Hepatocyte (in vitro differentiated cells): Measurements from ENCODE around the gene ZNF350. TPM values are rescaled to one million over a fixed set of nuclear protein-coding genes. Genes with fewer than 3 reads are reported as not detected.

Source experiments
- DNase-seq: peaks from one replicate; pipeline ENCODE4 v3.0.0-alpha.2; 2016; ENCODE audit warnings: low spot score
- H2AFZ ChIP-seq: fragments of 200-600 bp; sonication (generic); 2 replicates; pipeline ENCODE4 v1.6.0; 2016; ENCODE audit warnings: antibody characterized with exemption, mild to moderate bottlenecking
- H3K27ac ChIP-seq: fragments of 200-600 bp; sonication (generic); 2 replicates; pipeline ENCODE4 v1.5.1; 2016; ENCODE audit warnings: mild to moderate bottlenecking
- H3K27me3 ChIP-seq: fragments of 200-600 bp; sonication (generic); 2 replicates; pipeline ENCODE4 v1.6.1; 2016
- H3K36me3 ChIP-seq: fragments of 200-600 bp; sonication (generic); replicated peaks from 2 replicates; pipeline ENCODE4 v1.5.1; 2016; ENCODE audit warnings: low read depth; ENCODE audit not compliant: insufficient read depth
- H3K4me1 ChIP-seq: fragments of 200-600 bp; sonication (generic); 2 replicates; pipeline ENCODE4 v1.5.1; 2016; ENCODE audit warnings: mild to moderate bottlenecking, moderate library complexity; ENCODE audit not compliant: insufficient read depth
- H3K4me2 ChIP-seq: fragments of 200-600 bp; sonication (generic); 2 replicates; pipeline ENCODE4 v1.6.0; 2016
- H3K4me3 ChIP-seq: fragments of 200-600 bp; sonication (generic); 2 replicates; pipeline ENCODE4 v1.5.1; 2016; ENCODE audit warnings: mild to moderate bottlenecking
- H3K79me2 ChIP-seq: fragments of 200-600 bp; sonication (generic); 2 replicates; pipeline ENCODE4 v1.6.0; 2017; ENCODE audit warnings: mild to moderate bottlenecking
- H3K9me2 ChIP-seq: fragments of 200-600 bp; sonication (generic); replicated peaks from 2 replicates; pipeline ENCODE4 v1.6.0; 2017; ENCODE audit warnings: mild to moderate bottlenecking; ENCODE audit not compliant: insufficient read depth
- H3K9me3 ChIP-seq: fragments of 200-600 bp; sonication (generic); 2 replicates; pipeline ENCODE4 v1.5.1; 2016; ENCODE audit warnings: low read depth, mild to moderate bottlenecking
- H4K20me1 ChIP-seq: fragments of 200-600 bp; sonication (generic); 2 replicates; pipeline ENCODE4 v1.6.0; 2016; ENCODE audit warnings: mild to moderate bottlenecking; ENCODE audit not compliant: insufficient read depth, poor library complexity, severe bottlenecking
- EZH2 ChIP-seq: fragments of 200-600 bp; sonication (generic); IDR thresholded peaks from 2 replicates; pipeline ENCODE4 v1.6.1; 2016; ENCODE audit warnings: antibody characterized with exemption, mild to moderate bottlenecking, borderline replicate concordance
- EZH2phosphoT487 ChIP-seq: fragments of 200-600 bp; sonication (generic); IDR thresholded peaks from one replicate; pipeline ENCODE4 v1.6.1; 2018; ENCODE audit warnings: antibody characterized with exemption, mild to moderate bottlenecking, low read depth, moderate library complexity; ENCODE audit not compliant: unreplicated experiment, severe bottlenecking
- WGBS: methylation state at CpG from one replicate; pipeline ENCODE4 v1.1.6; 2016; ENCODE audit warnings: low lambda C conversion rate; ENCODE audit errors: missing lambda C conversion rate; 5-methylcytosine and 5-hydroxymethylcytosine counted together
- polyA plus RNA-seq: library from polyadenylated mRNA; unstranded; fragments of >200 nt; fragmentation: Nextera tagmentation; extraction: Ambion mirVana; gene quantifications from 2 replicates; pipeline ENCODE4 v1.2.1, GENCODE V29; 2016
- total RNA-seq: library from RNA; depleted of rRNA; stranded (reverse); fragments of >200 nt; gene quantifications from 2 replicates; pipeline ENCODE4 v1.2.3, GENCODE V29; 2014
- TF ChIP-seq, protein P1 (sequence below): fragments of 200-600 bp; sonication (generic); IDR thresholded peaks from 2 replicates; pipeline ENCODE4 v1.5.1; 2016; ENCODE audit warnings: antibody characterized with exemption, mild to moderate bottlenecking; ENCODE audit not compliant: poor library complexity

Gene ZNF350
- total and polyA plus RNA-seq, 2 experiments from 2014 or later: 4.3 to 5.0 TPM

DNA sequence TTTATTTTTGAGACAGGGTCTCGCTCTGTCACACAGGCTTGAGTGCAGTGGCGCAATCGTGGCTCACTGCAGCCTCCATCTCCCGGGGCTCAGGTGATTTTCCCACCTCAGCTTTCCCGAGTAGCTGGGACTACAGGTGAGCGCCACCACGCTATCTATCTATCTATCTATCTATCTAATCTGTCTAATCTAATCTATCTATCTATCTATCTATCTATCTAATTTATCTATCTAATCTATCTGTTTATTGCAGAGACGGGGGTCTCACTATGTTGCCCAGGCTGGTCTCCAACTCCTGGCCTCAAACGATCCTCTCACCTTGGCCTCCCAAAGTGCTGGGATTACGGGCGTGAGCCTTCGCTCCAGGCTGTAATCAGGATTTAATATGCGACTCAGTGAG lies 58.8 kb downstream of the ZNF350 start:
- H2AFZ ChIP-seq: peak overlapping the region; percentile 84
- no peak for DNase-seq
- peak overlapping the region; percentile 93 for H3K27ac ChIP-seq
- H3K4me2 ChIP-seq: peak overlapping the region; percentile 76
- no peaks in the 10 kb centered on the region for H3K27me3 ChIP-seq
- peaks cover 22% of the 10 kb centered on the region for H3K79me2 ChIP-seq
- no peaks in the 10 kb centered on the region for H4K20me1 ChIP-seq
- H3K9me3 ChIP-seq: peaks cover 17% of the 10 kb centered on the region
- peaks cover 5% of the 10 kb centered on the region for H3K4me1 ChIP-seq
- H3K4me3 ChIP-seq: peak overlapping the region; percentile 71
- H3K36me3 ChIP-seq: peaks cover 8% of the 10 kb centered on the region
- no peaks in the 10 kb centered on the region for H3K9me2 ChIP-seq
- TF ChIP-seq, protein P1, sequence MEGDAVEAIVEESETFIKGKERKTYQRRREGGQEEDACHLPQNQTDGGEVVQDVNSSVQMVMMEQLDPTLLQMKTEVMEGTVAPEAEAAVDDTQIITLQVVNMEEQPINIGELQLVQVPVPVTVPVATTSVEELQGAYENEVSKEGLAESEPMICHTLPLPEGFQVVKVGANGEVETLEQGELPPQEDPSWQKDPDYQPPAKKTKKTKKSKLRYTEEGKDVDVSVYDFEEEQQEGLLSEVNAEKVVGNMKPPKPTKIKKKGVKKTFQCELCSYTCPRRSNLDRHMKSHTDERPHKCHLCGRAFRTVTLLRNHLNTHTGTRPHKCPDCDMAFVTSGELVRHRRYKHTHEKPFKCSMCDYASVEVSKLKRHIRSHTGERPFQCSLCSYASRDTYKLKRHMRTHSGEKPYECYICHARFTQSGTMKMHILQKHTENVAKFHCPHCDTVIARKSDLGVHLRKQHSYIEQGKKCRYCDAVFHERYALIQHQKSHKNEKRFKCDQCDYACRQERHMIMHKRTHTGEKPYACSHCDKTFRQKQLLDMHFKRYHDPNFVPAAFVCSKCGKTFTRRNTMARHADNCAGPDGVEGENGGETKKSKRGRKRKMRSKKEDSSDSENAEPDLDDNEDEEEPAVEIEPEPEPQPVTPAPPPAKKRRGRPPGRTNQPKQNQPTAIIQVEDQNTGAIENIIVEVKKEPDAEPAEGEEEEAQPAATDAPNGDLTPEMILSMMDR: no peak
- TF ChIP-seq EZH2: no peak
- TF ChIP-seq EZH2phosphoT487: no peak
- WGBS: 40% methylated on average over 13 of the region's 13 CpGs

DNA sequence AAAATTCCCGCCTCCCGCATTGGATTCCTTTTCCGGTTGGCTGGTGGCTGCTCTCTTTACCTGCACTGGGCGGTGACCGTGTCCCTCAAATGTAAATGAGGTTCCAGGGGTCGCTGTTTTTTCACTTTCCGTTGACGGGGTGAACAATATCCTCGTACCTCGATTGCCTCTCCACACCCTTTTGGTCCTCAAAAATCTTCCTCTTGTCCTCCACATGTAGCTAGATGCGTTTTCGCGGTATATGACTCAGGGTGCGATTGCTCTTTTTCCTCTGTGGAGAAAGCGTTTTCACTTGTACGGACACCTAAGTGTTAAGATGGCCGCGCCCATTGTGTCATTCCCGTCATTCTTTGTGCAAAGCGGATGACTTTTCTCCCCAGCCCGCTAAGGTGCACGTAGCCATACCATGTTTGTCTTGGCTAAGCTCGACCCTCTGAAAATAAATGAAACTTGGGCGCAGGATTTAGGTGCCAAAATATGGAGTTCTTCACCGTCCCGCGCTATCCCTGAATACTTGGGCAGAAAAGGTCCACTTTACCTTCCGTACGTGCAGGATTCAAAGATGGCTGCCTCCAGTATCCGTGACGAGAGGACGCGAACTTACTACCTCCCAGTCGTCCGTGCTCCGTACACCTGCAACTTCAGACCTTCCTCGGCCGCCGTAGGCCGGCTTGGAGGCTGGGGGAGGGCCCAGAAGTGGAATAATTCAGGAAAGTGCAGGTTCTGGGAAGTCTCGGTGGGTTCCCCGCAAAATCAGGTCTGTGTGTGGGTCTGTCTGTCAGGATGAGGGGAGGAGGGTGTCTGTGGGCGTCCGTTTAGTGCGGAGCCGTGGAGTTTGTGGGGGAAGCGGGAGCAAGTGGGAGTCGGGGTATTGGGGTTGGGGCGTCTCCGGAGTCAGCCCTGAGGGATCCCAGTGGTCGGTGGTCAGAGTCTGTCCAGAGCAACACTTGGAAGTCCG lies 59.6 kb downstream of the ZNF350 start, which contains the start of gene ZNF613:
Gene ZNF613 (plus strand): TSS at position 689 of the 958 bp plus-strand sequence. CDS start 8,749 bp downstream, outside the sequence.
- peaks cover 22% of the 10 kb centered on the region for H3K79me2 ChIP-seq
- peak within 1 kb of the TSS; percentile 76 for H3K4me2 ChIP-seq
- WGBS: 1% methylated on average over 49 of the region's 52 CpGs
- H3K9me3 ChIP-seq: peaks cover 25% of the 10 kb centered on the region
- H3K9me2 ChIP-seq: no peaks in the 10 kb centered on the region
- H3K27me3 ChIP-seq: no peaks in the 10 kb centered on the region
- peak; percentile 92 for DNase-seq
- H3K27ac ChIP-seq: peak within 1 kb of the TSS; percentile 93
- H4K20me1 ChIP-seq: no peaks in the 10 kb centered on the region
- H3K36me3 ChIP-seq: peaks cover 8% of the 10 kb centered on the region
- peaks cover 5% of the 10 kb centered on the region for H3K4me1 ChIP-seq
- peak within 1 kb of the TSS; percentile 71 for H3K4me3 ChIP-seq
- TF ChIP-seq, protein P1: peak; percentile 50
- no peak for TF ChIP-seq EZH2phosphoT487
- peak within 1 kb of the TSS; percentile 84 for H2AFZ ChIP-seq

GRCh38 chr19:51926426-51926783 lies 60.2 kb downstream of the ZNF350 start:
- DNase-seq: no peak
- peaks cover 22% of the 10 kb centered on the region for H3K79me2 ChIP-seq

More at GRCh38 chr19:51926426-51926783, 60.2 kb downstream of the ZNF350 start:
- TF ChIP-seq EZH2phosphoT487: no peak
- TF ChIP-seq EZH2: no peak
- TF ChIP-seq, protein P1: no peak
- no peaks in the 10 kb centered on the region for H4K20me1 ChIP-seq
- 26% methylated on average over 11 of the region's 11 CpGs for WGBS
- no peaks in the 10 kb centered on the region for H3K27me3 ChIP-seq
- H3K4me2 ChIP-seq: peak overlapping the region; percentile 76
- peak overlapping the region; percentile 84 for H2AFZ ChIP-seq
- peaks cover 25% of the 10 kb centered on the region for H3K9me3 ChIP-seq
- no peaks in the 10 kb centered on the region for H3K9me2 ChIP-seq
- H3K36me3 ChIP-seq: peaks cover 8% of the 10 kb centered on the region
- H3K27ac ChIP-seq: peak overlapping the region; percentile 93
- peak overlapping the region; percentile 71 for H3K4me3 ChIP-seq
- H3K4me1 ChIP-seq: peaks cover 5% of the 10 kb centered on the region
